ENCODE results near the gene ABHD17C.

GRCh38 chr15:80697075-80697685 is 2.1 kb downstream of the ABHD17C start:
- no peak for TF ChIP-seq CTCF (IDR thresholded peaks at IDR 0.05)
- no peak for TF ChIP-seq POLR2A (IDR thresholded peaks at IDR 0.05)
